Parathyroid adenoma (tissue), 2 donors: ENCODE results near the gene TOR1AIP1.
A peak's percentile ranks its signal among the peaks of the same experiment; 100 is the strongest.

Experiments used
- H2AFZ ChIP-seq: fragments of 300-600 bp; sonication (generic); one replicate; pipeline ENCODE4 v1.7.0; 2017; ENCODE audit warnings: antibody characterized with exemption, mild to moderate bottlenecking
- H3K27ac ChIP-seq: fragments of 300-600 bp; sonication (generic); one replicate; pipeline ENCODE4 v1.7.0; 2017
- H3K27me3 ChIP-seq: fragments of 300-600 bp; sonication (generic); one replicate; pipeline ENCODE4 v1.7.0; 2017; ENCODE audit warnings: low read length; ENCODE audit not compliant: control insufficient read depth, insufficient read depth
- H3K36me3 ChIP-seq: fragments of 300-600 bp; sonication (generic); one replicate; pipeline ENCODE4 v1.7.0; 2017; ENCODE audit warnings: low read length; ENCODE audit not compliant: control insufficient read depth, insufficient read depth
- H3K4me1 ChIP-seq: fragments of 300-600 bp; sonication (generic); one replicate; pipeline ENCODE4 v1.7.0; 2017; ENCODE audit warnings: control low read depth
- H3K4me2 ChIP-seq: fragments of 300-600 bp; sonication (generic); one replicate; pipeline ENCODE4 v1.7.0; 2017; ENCODE audit warnings: low read length
- H3K4me3 ChIP-seq: fragments of 300-600 bp; sonication (generic); one replicate; pipeline ENCODE4 v1.7.0; 2017; ENCODE audit warnings: low read depth, low read length
- H3K79me2 ChIP-seq: fragments of 300-600 bp; sonication (generic); one replicate; pipeline ENCODE4 v1.7.0; 2017; ENCODE audit warnings: control low read depth
- H3K9ac ChIP-seq: fragments of 300-600 bp; sonication (generic); one replicate; pipeline ENCODE4 v1.7.0; 2017; ENCODE audit warnings: mild to moderate bottlenecking
- H3K9me3 ChIP-seq: fragments of 300-600 bp; sonication (generic); one replicate; pipeline ENCODE4 v1.7.0; 2017; ENCODE audit warnings: low read length; ENCODE audit not compliant: control insufficient read depth
- TF ChIP-seq, protein P1 (sequence below): fragments of 300-600 bp; sonication (generic); IDR thresholded peaks from one replicate; pipeline ENCODE4 v1.7.0; 2017; ENCODE audit warnings: antibody characterized with exemption, mild to moderate bottlenecking
- donor health status: primary hyperparathyroidism.

TOR1AIP1 gene

DNA sequence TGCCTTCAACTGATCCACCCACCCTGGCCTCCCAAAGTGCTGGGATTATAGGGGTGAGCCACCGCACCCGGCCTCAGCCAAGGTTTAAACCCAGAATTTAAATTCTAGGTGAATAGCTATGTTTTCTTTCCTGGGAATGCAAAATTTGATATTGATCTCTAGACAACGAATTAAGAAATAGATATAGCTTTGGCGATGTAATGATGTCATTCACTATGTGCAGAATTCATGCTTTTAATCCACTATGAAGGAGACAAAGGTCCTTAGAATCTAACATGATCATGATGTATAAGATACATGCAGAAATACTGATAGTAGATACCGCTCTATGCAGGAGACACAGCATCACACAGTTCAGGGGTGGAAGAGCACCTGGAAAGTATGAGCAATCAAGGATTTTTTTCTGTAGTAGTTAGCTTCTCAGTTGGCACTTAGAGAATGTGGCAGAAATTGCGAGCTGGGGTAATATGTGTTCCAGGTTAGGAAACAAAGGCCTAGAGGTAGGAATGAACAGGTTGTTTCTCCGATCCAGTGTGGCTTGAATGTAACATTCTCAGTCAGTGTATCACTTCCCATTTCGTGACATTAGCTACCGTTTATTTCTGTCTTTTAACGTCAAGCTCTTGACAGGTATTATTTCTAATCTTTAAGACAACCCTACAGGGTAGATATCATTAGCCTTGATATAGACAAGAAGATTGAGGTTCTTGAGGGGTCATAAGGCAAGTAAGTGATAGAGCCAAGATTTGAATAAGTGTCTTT is 69.5 kb downstream of the TOR1AIP1 start:
- no peak overlapping the region for H3K9ac ChIP-seq

DNA sequence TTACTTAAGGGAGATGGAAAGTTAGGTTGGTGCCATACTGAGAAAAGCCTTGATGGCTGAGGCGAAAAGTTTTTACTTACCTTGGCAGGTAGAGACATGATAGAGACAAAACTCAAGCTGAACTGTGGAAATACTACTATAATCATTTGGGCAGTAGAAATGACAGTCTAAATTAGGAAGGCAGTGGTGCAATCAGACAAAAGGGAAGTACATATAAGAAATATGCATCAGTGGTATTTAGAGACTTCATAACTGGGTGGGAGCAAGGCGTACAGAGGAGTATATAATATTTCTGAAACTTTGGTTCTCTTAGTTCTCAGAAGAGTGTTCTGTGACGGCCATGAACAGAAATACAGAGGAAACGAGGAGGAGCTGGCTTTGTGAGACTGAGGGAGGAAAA is 70.1 kb downstream of the TOR1AIP1 start:
- Histone ChIP-seq H3K4me2 (no peak overlapping the region), H3K36me3 (no peaks in the 10 kb centered on the region), H3K27ac (no peak overlapping the region), H3K4me3 (no peak overlapping the region), H2AFZ (no peak overlapping the region), H3K4me1 (peaks cover 6% of the 10 kb centered on the region), H3K27me3 (no peaks in the 10 kb centered on the region), H3K9ac (no peak overlapping the region), H3K79me2 (peaks cover 6% of the 10 kb centered on the region), H3K9me3 (no peaks in the 10 kb centered on the region)
- TF ChIP-seq, protein P1, sequence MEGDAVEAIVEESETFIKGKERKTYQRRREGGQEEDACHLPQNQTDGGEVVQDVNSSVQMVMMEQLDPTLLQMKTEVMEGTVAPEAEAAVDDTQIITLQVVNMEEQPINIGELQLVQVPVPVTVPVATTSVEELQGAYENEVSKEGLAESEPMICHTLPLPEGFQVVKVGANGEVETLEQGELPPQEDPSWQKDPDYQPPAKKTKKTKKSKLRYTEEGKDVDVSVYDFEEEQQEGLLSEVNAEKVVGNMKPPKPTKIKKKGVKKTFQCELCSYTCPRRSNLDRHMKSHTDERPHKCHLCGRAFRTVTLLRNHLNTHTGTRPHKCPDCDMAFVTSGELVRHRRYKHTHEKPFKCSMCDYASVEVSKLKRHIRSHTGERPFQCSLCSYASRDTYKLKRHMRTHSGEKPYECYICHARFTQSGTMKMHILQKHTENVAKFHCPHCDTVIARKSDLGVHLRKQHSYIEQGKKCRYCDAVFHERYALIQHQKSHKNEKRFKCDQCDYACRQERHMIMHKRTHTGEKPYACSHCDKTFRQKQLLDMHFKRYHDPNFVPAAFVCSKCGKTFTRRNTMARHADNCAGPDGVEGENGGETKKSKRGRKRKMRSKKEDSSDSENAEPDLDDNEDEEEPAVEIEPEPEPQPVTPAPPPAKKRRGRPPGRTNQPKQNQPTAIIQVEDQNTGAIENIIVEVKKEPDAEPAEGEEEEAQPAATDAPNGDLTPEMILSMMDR, result no peak

More for the DNA sequence above, 69.5 kb downstream of the TOR1AIP1 start:
- H3K4me3 ChIP-seq, result no peak overlapping the region
- H3K27me3 ChIP-seq, result no peaks in the 10 kb centered on the region
- TF ChIP-seq, protein P1, result no peak
- no peak overlapping the region for H3K4me2 ChIP-seq
- peaks cover 6% of the 10 kb centered on the region for H3K79me2 ChIP-seq
- no peaks in the 10 kb centered on the region for H3K9me3 ChIP-seq
- no peaks in the 10 kb centered on the region for H3K36me3 ChIP-seq
- H3K4me1 ChIP-seq, result peaks cover 3% of the 10 kb centered on the region
- no peak overlapping the region for H2AFZ ChIP-seq
- H3K27ac ChIP-seq, result no peak overlapping the region

DNA sequence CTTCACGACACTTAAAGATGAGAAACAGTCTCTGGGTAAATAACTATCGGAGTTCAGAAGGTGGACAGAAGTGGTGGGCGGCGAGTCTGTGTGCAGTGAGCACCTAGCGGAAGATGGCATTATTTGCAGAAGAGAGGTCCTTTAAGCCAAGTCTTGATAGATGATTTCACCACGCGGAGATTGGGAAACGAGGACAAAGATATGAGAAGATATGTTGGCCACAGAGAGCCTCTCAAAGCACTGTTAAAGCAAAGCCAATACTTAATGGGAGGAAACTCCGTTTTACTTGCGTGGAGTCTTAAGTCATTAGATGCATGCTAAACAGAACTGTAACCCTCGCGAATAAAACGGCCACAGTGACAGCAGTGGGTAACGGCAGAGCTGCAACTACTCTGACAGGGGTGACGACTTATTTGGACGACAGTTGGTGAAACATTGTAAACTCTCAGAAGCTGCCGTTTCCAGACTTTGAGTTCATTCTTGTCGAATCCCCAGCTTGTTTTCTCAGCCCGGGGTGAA is 71.9 kb downstream of the TOR1AIP1 start:
- TF ChIP-seq, protein P1, result no peak
- H3K4me1 ChIP-seq, result peaks cover 6% of the 10 kb centered on the region
- no peaks in the 10 kb centered on the region for H3K9me3 ChIP-seq

DNA sequence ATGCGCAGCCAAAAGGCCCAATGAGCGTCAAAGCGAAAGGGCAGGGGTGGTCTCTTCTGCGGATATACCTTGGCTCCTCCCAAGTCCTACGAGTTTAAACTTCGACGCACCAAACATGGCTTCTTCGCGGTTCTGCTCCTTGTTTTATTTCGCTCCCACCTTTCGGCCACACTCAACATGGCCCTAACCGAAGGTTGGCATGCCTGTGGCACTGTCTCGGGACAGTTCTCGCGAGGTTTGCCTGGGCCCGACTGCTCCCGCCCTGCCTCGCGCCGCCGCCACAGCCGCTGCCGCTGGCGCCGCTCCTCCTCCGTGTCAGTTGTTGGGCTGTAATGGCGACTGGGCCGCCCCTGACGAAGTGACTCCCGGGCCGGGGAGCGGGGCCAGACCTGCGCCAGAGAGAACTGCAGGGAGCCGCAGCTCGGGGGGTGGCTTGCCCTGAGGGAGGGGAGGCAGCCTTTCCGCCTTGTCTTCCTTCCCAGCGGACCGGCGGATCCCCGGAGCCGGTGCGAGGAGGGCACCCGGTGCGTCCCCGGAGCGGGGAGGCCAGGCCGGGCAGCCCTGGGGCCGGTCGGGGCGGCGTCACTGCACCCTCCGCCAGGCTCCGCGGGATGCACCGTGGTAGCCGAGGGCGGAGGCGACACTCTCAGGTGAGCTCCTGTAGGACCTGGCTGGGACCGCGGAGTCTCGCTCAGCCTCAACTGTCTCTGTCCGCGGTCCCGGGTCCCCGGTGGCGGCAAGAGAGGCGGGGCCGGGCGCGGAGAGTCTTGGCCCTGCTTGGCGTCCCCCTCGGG is 72.6 kb downstream of the TOR1AIP1 start, which contains the start of gene CEP350:
Gene CEP350 (plus strand): TSS at position 318 of the 794 bp plus-strand sequence. CDS start 31,372 bp downstream, outside the sequence.
- peaks cover 6% of the 10 kb centered on the region for H3K4me1 ChIP-seq
- peak within 1 kb of the TSS; percentile 81 for H3K9ac ChIP-seq
- peak within 1 kb of the TSS; percentile 96 for H2AFZ ChIP-seq
- H3K79me2 ChIP-seq, result peaks cover 6% of the 10 kb centered on the region
- peak within 1 kb of the TSS; percentile 90 for H3K27ac ChIP-seq
- peak within 1 kb of the TSS; percentile 81 for H3K4me2 ChIP-seq
- no peaks in the 10 kb centered on the region for H3K36me3 ChIP-seq
- H3K4me3 ChIP-seq, result peak within 1 kb of the TSS; percentile 98
- TF ChIP-seq, protein P1, result no peak
- no peaks in the 10 kb centered on the region for H3K9me3 ChIP-seq
- no peaks in the 10 kb centered on the region for H3K27me3 ChIP-seq

More for the DNA sequence above, 71.9 kb downstream of the TOR1AIP1 start:
- Histone ChIP-seq H3K27me3 (no peaks in the 10 kb centered on the region), H3K4me3 (peak overlapping the region; percentile 98), H3K4me2 (peak overlapping the region; percentile 81), H3K36me3 (no peaks in the 10 kb centered on the region), H2AFZ (peak overlapping the region; percentile 96), H3K9ac (peak overlapping the region; percentile 19), H3K27ac (peak overlapping the region; percentile 90), H3K79me2 (peaks cover 6% of the 10 kb centered on the region)
